Measurements from ENCODE around the gene FGB.

The FGB gene

GRCh38 chr4:154574311-154574710 lies 11.5 kb downstream of the FGB start:
- no peak for DNase-seq (ENCODE audit: low read depth, low spot score)
- in situ Hi-C loops (cut with HindIII; ENCODE audit: low sequenced_read_pairs), result no loop called here
- no peak for TF ChIP-seq CTCF (IDR thresholded peaks at IDR 0.05; ENCODE audit: low read depth, low read length)
- H3K4me3 ChIP-seq (ENCODE audit: low read depth, low read length), result no peak overlapping the region

- H3K4me3 ChIP-seq (ENCODE audit: low read depth, low read length), result no peak overlapping the region
- no peak for DNase-seq (ENCODE audit: low read depth, low spot score)
- in situ Hi-C loops (cut with HindIII; ENCODE audit: low sequenced_read_pairs), result no loop called here
- no peak for TF ChIP-seq CTCF (IDR thresholded peaks at IDR 0.05; ENCODE audit: low read depth, low read length)
Measured at GRCh38 chr4:154577324-154577723, 14.5 kb downstream of the FGB start.

GRCh38 chr4:154578919-154579318 lies 16.1 kb downstream of the FGB start:
- DNase-seq (ENCODE audit: low read depth, low spot score), result no peak
- no peak overlapping the region for H3K4me3 ChIP-seq (ENCODE audit: low read depth, low read length)
- in situ Hi-C loops (cut with HindIII; ENCODE audit: low sequenced_read_pairs), result no loop called here
- TF ChIP-seq CTCF (IDR thresholded peaks at IDR 0.05; ENCODE audit: low read depth, low read length), result no peak

GRCh38 chr4:154579927-154580326 lies 17.1 kb downstream of the FGB start:
- no peak for TF ChIP-seq CTCF (IDR thresholded peaks at IDR 0.05; ENCODE audit: low read depth, low read length)
- DNase-seq (ENCODE audit: low read depth, low spot score), result no peak
- no peak overlapping the region for H3K4me3 ChIP-seq (ENCODE audit: low read depth, low read length)
- in situ Hi-C loops (cut with HindIII; ENCODE audit: low sequenced_read_pairs), result no loop called here

GRCh38 chr4:154582723-154583122 lies 19.9 kb downstream of the FGB start:
- no peak for DNase-seq (ENCODE audit: low read depth, low spot score)
- no peak overlapping the region for H3K4me3 ChIP-seq (ENCODE audit: low read depth, low read length)
- no peak for TF ChIP-seq CTCF (IDR thresholded peaks at IDR 0.05; ENCODE audit: low read depth, low read length)
- in situ Hi-C loops (cut with HindIII; ENCODE audit: low sequenced_read_pairs), result no loop called here

GRCh38 chr4:154583230-154583629 lies 20.4 kb downstream of the FGB start:
- DNase-seq (ENCODE audit: low read depth, low spot score), result no peak
- in situ Hi-C loops (cut with HindIII; ENCODE audit: low sequenced_read_pairs), result no loop called here
- no peak for TF ChIP-seq CTCF (IDR thresholded peaks at IDR 0.05; ENCODE audit: low read depth, low read length)
- no peak overlapping the region for H3K4me3 ChIP-seq (ENCODE audit: low read depth, low read length)

- H3K4me3 ChIP-seq (ENCODE audit: low read depth, low read length), result no peak overlapping the region
- no peak for DNase-seq (ENCODE audit: low read depth, low spot score)
- in situ Hi-C loops (cut with HindIII; ENCODE audit: low sequenced_read_pairs), result no loop called here
- TF ChIP-seq CTCF (IDR thresholded peaks at IDR 0.05; ENCODE audit: low read depth, low read length), result no peak
Measured at GRCh38 chr4:154583677-154584076, 20.9 kb downstream of the FGB start.

Measured in astrocyte of the spinal cord (primary cell).